Measurements from ENCODE around the gene DISC1. TPM values are rescaled to one million over a fixed set of nuclear protein-coding genes. Genes with fewer than 3 reads are reported as not detected.

Gene DISC1
- polyA plus RNA-seq, 1 of the 3 experiments (the other 2 are of a cell fraction): 1.7 TPM

- TF ChIP-seq ELF1 (IDR thresholded peaks at IDR 0.05): no peak
Observed at GRCh38 chr1:231678011-231678432, 51.4 kb downstream of the DISC1 start (continued).

GRCh38 chr1:231679109-231679508 lies 52.5 kb downstream of the DISC1 start:
- Histone ChIP-seq H3K27me3 (ENCODE audit: insufficient read depth) (no peaks in the 10 kb centered on the region), H3F3A (replicated peaks; ENCODE audit: insufficient read depth) (no peaks in the 10 kb centered on the region), H3K9me3 (no peaks in the 10 kb centered on the region), H3K79me2 (ENCODE audit: insufficient read depth) (no peaks in the 10 kb centered on the region), H3K9ac (no peak overlapping the region), H3K4me1 (ENCODE audit: control insufficient read depth in 1 of 2, insufficient read depth in 2 of 2, low read depth in 1 of 2, low read length in 1 of 2) (peaks cover 0 to 8% of the 10 kb centered on the region in 2 experiments; a peak in 2 of 4 replicates), H4K20me1 (ENCODE audit: insufficient read depth) (no peaks in the 10 kb centered on the region), H3K4me3 (ENCODE audit: low read depth in 2 of 2, low read length in 1 of 2) (no peak overlapping the region), H3K36me3 (replicated peaks in 1 of 2; ENCODE audit: control insufficient read depth in 1 of 2, insufficient read depth in 2 of 2, low read length in 1 of 2) (no peaks in the 10 kb centered on the region), H3K4me2 (no peak overlapping the region), H2AFZ (ENCODE audit: low read depth) (no peak overlapping the region), H3K27ac (ENCODE audit: low read depth in 2 of 2, low read length in 1 of 2) (no peak overlapping the region), H3K9me2 (no peaks in the 10 kb centered on the region)
- whole genome bisulfite sequencing (ENCODE audit: low lambda C conversion rate): 83% methylated on average over 2 of the region's 2 CpGs
- peak; percentile 70 for DNase-seq
- ChIA-PET POLR2A (no interaction called here), CTCF (interaction anchor here (0.9 kb wide), 1 partner anchor 11 kb away, joined by 3 read pairs; no protein-coding TSS in a partner anchor)
- peak; percentile 86 for TF ChIP-seq RCOR1 (IDR thresholded peaks at IDR 0.05; ENCODE audit: low read length)
- TF ChIP-seq, protein P1, sequence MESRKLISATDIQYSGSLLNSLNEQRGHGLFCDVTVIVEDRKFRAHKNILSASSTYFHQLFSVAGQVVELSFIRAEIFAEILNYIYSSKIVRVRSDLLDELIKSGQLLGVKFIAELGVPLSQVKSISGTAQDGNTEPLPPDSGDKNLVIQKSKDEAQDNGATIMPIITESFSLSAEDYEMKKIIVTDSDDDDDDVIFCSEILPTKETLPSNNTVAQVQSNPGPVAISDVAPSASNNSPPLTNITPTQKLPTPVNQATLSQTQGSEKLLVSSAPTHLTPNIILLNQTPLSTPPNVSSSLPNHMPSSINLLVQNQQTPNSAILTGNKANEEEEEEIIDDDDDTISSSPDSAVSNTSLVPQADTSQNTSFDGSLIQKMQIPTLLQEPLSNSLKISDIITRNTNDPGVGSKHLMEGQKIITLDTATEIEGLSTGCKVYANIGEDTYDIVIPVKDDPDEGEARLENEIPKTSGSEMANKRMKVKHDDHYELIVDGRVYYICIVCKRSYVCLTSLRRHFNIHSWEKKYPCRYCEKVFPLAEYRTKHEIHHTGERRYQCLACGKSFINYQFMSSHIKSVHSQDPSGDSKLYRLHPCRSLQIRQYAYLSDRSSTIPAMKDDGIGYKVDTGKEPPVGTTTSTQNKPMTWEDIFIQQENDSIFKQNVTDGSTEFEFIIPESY (IDR thresholded peaks at IDR 0.05; ENCODE audit: borderline replicate concordance, low read depth): no peak
- TF ChIP-seq USF1 (IDR thresholded peaks at IDR 0.05; ENCODE audit: borderline replicate concordance, low read depth): no peak
- no peak for TF ChIP-seq RAD21 (IDR thresholded peaks at IDR 0.05; ENCODE audit: low read length)
- TF ChIP-seq, protein P2, sequence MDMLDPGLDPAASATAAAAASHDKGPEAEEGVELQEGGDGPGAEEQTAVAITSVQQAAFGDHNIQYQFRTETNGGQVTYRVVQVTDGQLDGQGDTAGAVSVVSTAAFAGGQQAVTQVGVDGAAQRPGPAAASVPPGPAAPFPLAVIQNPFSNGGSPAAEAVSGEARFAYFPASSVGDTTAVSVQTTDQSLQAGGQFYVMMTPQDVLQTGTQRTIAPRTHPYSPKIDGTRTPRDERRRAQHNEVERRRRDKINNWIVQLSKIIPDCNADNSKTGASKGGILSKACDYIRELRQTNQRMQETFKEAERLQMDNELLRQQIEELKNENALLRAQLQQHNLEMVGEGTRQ (IDR thresholded peaks at IDR 0.05; ENCODE audit: borderline replicate concordance, low read depth, low read length): no peak
- peak; percentile 92 for TF ChIP-seq GATA2 (CRISPR knock-in tag; IDR thresholded peaks at IDR 0.05)
- no peak for TF ChIP-seq PBX3 (IDR thresholded peaks at IDR 0.05)
- TF ChIP-seq CTCF (IDR thresholded peaks at IDR 0.05): no peak
- TF ChIP-seq REST (IDR thresholded peaks at IDR 0.05; ENCODE audit: low read depth, low read length): no peak
- no peak for TF ChIP-seq NFIC (IDR thresholded peaks at IDR 0.05; ENCODE audit: borderline replicate concordance)
- TF ChIP-seq, protein P3, sequence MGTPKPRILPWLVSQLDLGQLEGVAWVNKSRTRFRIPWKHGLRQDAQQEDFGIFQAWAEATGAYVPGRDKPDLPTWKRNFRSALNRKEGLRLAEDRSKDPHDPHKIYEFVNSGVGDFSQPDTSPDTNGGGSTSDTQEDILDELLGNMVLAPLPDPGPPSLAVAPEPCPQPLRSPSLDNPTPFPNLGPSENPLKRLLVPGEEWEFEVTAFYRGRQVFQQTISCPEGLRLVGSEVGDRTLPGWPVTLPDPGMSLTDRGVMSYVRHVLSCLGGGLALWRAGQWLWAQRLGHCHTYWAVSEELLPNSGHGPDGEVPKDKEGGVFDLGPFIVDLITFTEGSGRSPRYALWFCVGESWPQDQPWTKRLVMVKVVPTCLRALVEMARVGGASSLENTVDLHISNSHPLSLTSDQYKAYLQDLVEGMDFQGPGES (IDR thresholded peaks at IDR 0.05; ENCODE audit: low read depth, low read length): no peak
- TF ChIP-seq CHD2 (IDR thresholded peaks at IDR 0.05; ENCODE audit: low read length, partially characterized antibody): peak; percentile 76
- TF ChIP-seq RFX5 (IDR thresholded peaks at IDR 0.05; ENCODE audit: low read length): no peak
- TF ChIP-seq FOSL2 (IDR thresholded peaks at IDR 0.05; ENCODE audit: borderline replicate concordance, low read depth): no peak
- TF ChIP-seq EP300 (IDR thresholded peaks at IDR 0.05; ENCODE audit: borderline replicate concordance in 1 of 2, low read depth in 1 of 2, low read length in 1 of 2): peak in 1 of 2 experiments; percentile 74; a peak in 2 of 4 replicates
- peak; percentile 41; the same call in 1 of the 2 replicates for TF ChIP-seq MXI1 (IDR thresholded peaks at IDR 0.05; ENCODE audit: low read depth, low read length)

Data from SK-N-SH (cell line).